Osteoblast (primary cell): ENCODE measurements around the gene DAAM2. TPM values are rescaled to one million over a fixed set of nuclear protein-coding genes. Genes with fewer than 3 reads are reported as not detected.
A peak's percentile ranks its signal among the peaks of the same experiment; 100 is the strongest.

Experiments
- DNase-seq: peaks from one replicate; pipeline ENCODE4 v3.0.0; 2011; ENCODE audit warnings: low spot score, mixed read lengths; ENCODE audit not compliant: insufficient read length; ENCODE audit errors: missing footprints
- H2AFZ ChIP-seq: 2 replicates; pipeline ENCODE4 v1.6.0; 2011; ENCODE audit warnings: mild to moderate bottlenecking, low read length
- H3K27ac ChIP-seq: 2 replicates; pipeline ENCODE4 v1.5.1; 2011; ENCODE audit warnings: mild to moderate bottlenecking, low read depth, low read length, moderate library complexity
- H3K27me3 ChIP-seq: 2 replicates; pipeline ENCODE4 v1.6.0; 2012; ENCODE audit warnings: mild to moderate bottlenecking, control low read depth, inconsistent platforms, low read length, moderate library complexity; ENCODE audit not compliant: insufficient read depth
- H3K36me3 ChIP-seq: 2 replicates; pipeline ENCODE4 v1.5.1; 2011; ENCODE audit warnings: mild to moderate bottlenecking, low read length, control low read depth, moderate library complexity; ENCODE audit not compliant: insufficient read depth
- H3K4me1 ChIP-seq: 2 replicates; pipeline ENCODE4 v1.5.1; 2011; ENCODE audit warnings: mild to moderate bottlenecking, low read length, control low read depth, moderate library complexity; ENCODE audit not compliant: insufficient read depth
- H3K4me2 ChIP-seq: 2 replicates; pipeline ENCODE4 v1.6.0; 2011; ENCODE audit warnings: mild to moderate bottlenecking, low read length; ENCODE audit not compliant: insufficient read depth
- H3K4me3 ChIP-seq: fragments of 200-600 bp; sonication (generic); 3 replicates; pipeline ENCODE4 v1.5.1; 2012; ENCODE audit warnings: mild to moderate bottlenecking, low read length, inconsistent platforms; ENCODE audit not compliant: insufficient read depth
- H3K79me2 ChIP-seq: 2 replicates; pipeline ENCODE4 v1.6.0; 2012; ENCODE audit warnings: mild to moderate bottlenecking, low read length, control low read depth, inconsistent platforms; ENCODE audit not compliant: insufficient read depth
- H3K9me3 ChIP-seq: 2 replicates; pipeline ENCODE4 v1.5.1; 2011; ENCODE audit warnings: low read depth, low read length, control low read depth
- H4K20me1 ChIP-seq: 2 replicates; pipeline ENCODE4 v1.6.0; 2012; ENCODE audit warnings: mild to moderate bottlenecking, low read length, control low read depth; ENCODE audit not compliant: insufficient read depth
- total RNA-seq: library from RNA; depleted of rRNA; stranded (reverse); fragments of >200 nt; gene quantifications from 2 replicates; pipeline ENCODE4 v1.2.3, GENCODE V29; 2012
- TF ChIP-seq, protein P1 (sequence below): IDR thresholded peaks from 2 replicates; pipeline ENCODE4 v1.5.1; 2011; ENCODE audit warnings: mild to moderate bottlenecking, low read depth, low read length, moderate library complexity; ENCODE audit errors: extremely low read depth

The DAAM2 gene
- total RNA-seq, 1 donor = 29.0 TPM

DNA sequence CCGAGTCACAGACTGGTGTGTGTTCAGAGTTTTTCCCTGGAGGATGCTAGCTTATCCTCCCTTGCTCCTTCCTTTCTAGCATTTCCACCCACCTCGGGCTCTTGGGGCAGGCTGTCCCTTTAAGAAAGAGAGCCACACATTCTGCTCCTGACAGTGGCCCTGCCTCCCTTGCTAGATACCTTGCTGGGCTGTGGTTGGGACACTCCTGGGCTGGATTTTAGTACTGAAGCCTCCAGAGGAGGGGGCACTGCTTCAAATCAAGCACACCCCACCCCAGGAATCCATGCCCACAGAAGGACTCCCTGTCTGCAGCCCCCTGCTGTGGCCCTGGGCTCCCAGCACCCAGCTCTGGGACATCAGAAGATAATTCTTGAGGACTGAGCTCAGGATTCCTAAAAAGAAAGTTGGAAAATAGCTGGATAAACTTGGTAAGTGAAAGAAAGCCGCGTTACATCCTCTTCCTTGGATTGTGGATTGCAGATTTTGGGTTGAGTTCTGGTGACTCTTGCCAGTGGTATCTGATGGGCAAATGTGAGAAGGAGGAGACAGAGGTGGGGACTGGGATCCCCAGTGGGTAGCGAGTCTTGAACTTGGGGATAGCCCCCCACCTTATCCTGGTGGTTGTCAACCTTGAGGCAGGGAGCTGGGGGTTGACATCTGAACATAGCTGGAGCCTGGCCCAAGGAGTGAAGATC is 29.0 kb downstream of the DAAM2 start:
- Histone ChIP-seq H3K4me2 (peak overlapping the region; percentile 72), H3K79me2 (peaks cover 32% of the 10 kb centered on the region), H3K4me3 (peak overlapping the region; percentile 60), H2AFZ (peak overlapping the region; percentile 49), H3K4me1 (peaks cover 59% of the 10 kb centered on the region), H3K27ac (peak overlapping the region; percentile 91), H3K9me3 (no peaks in the 10 kb centered on the region), H4K20me1 (no peaks in the 10 kb centered on the region), H3K27me3 (no peaks in the 10 kb centered on the region), H3K36me3 (peaks cover 8% of the 10 kb centered on the region)
- peak; percentile 65 for DNase-seq
- TF ChIP-seq, protein P1, sequence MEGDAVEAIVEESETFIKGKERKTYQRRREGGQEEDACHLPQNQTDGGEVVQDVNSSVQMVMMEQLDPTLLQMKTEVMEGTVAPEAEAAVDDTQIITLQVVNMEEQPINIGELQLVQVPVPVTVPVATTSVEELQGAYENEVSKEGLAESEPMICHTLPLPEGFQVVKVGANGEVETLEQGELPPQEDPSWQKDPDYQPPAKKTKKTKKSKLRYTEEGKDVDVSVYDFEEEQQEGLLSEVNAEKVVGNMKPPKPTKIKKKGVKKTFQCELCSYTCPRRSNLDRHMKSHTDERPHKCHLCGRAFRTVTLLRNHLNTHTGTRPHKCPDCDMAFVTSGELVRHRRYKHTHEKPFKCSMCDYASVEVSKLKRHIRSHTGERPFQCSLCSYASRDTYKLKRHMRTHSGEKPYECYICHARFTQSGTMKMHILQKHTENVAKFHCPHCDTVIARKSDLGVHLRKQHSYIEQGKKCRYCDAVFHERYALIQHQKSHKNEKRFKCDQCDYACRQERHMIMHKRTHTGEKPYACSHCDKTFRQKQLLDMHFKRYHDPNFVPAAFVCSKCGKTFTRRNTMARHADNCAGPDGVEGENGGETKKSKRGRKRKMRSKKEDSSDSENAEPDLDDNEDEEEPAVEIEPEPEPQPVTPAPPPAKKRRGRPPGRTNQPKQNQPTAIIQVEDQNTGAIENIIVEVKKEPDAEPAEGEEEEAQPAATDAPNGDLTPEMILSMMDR = no peak

DNA sequence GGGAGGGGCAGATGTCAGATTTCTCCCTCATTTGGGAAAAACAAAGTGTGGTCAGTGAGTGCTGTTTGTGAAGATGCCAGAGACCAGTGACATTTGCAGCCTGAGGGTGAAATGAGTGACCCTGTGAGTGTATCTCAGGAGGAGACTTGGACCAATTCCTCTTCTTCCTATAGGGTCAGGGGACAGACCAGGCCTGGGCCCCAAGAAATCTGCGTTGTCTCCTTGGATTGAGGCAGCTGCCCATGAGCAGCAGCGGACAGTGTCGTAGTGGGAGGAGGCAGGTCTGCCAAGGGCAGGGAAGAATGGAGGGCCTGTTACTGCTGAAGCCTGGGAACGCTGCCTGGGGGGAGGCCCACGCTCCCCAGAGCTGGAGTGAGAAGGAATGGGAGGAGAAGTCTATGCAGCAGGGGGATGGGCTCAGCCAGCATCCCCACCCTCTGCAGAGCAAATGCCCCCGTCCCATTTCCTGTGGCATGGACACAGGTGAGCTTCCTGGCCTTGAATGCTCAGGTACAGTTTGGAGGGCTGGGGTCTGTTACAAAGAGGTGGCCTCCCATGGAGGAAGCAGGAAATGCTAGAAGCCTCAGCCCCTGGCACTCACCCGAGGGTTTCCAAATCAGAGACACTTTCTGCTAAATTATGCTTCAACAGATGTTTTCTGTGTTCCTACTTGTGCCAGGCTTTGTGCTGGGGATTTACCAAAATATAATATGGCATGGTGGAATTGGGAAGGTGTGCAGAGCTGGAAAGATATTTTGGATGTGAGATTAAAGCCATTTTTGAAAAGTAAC is 29.8 kb downstream of the DAAM2 start:
- H4K20me1 ChIP-seq = no peaks in the 10 kb centered on the region
- peaks cover 59% of the 10 kb centered on the region for H3K4me1 ChIP-seq
- DNase-seq = peak; percentile 64
- TF ChIP-seq, protein P1 = no peak
- peak overlapping the region; percentile 60 for H3K4me3 ChIP-seq
- peaks cover 4% of the 10 kb centered on the region for H3K36me3 ChIP-seq
- H3K79me2 ChIP-seq = peaks cover 32% of the 10 kb centered on the region
- no peaks in the 10 kb centered on the region for H3K9me3 ChIP-seq
- no peaks in the 10 kb centered on the region for H3K27me3 ChIP-seq
- H3K4me2 ChIP-seq = peak overlapping the region; percentile 72
- peak overlapping the region; percentile 49 for H2AFZ ChIP-seq
- H3K27ac ChIP-seq = peak overlapping the region; percentile 91

GRCh38 chr6:39822846-39823815 is 31.0 kb downstream of the DAAM2 start:
- H3K9me3 ChIP-seq = no peaks in the 10 kb centered on the region
- peak overlapping the region; percentile 91 for H3K27ac ChIP-seq
- peaks cover 58% of the 10 kb centered on the region for H3K4me1 ChIP-seq
- H3K4me3 ChIP-seq = peak overlapping the region; percentile 17
- no peak overlapping the region for H2AFZ ChIP-seq
- TF ChIP-seq, protein P1 = no peak
- H3K36me3 ChIP-seq = no peaks in the 10 kb centered on the region
- peak overlapping the region; percentile 72 for H3K4me2 ChIP-seq
- peak; percentile 73 for DNase-seq
- H3K79me2 ChIP-seq = peaks cover 32% of the 10 kb centered on the region
- no peaks in the 10 kb centered on the region for H3K27me3 ChIP-seq
- peaks cover 4% of the 10 kb centered on the region for H4K20me1 ChIP-seq
